Pons (tissue), 1 donor: ENCODE data around the gene PREX1.
"Not testable (repeated sequence)": the region's sequence is repeated elsewhere in the genome, so short reads cannot be mapped to it uniquely, and the experiment has no call there.

ENCODE experiments used
- DNase-seq: peaks from one replicate; pipeline ENCODE4 v3.0.0-alpha.2; 2016; ENCODE audit warnings: low spot score

Gene PREX1

DNA sequence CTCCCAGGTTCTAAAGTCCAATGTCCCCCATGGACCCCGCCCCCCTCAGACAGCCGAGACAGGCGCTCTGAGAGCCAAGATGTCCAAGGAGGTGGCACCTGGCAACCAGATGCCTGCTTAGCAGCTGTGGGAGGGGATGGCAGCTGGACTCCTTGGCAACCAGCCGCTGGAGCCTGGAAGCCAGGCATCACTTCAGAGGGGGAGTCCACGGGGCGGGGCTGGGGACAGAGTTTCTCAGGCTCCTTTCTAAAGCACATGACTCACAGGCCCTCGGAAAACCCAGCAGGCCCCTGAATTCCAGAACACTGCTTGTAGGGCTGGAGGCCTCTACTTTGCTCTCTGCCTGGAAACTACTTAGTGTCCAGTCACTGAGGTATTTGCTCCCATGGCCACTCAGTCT lies 51.5 kb downstream of the PREX1 start:
- no peak for DNase-seq

DNA sequence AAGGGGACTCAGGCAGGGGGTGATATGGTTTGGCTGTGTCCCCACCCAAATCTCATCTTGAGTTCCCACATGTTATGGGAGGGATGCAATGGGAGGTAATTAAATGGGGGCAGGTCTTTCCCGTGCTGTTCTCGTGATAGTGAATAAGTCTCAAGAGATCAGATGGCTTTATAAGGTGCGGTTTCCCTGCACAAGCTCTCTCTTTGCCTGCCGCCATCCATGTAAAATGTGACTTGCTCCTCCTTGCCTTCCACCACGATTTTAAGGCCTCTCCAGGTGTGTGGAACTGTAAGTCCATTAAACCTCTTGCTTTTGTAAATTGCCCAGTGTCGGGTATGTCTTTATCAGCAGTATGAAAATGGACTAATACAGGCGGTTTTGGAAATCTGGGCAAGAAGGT lies 52.3 kb downstream of the PREX1 start:
- not testable (repeated sequence) for DNase-seq

GRCh38 chr20:48774696-48775095 lies 53.1 kb downstream of the PREX1 start:
- DNase-seq: no peak

DNA sequence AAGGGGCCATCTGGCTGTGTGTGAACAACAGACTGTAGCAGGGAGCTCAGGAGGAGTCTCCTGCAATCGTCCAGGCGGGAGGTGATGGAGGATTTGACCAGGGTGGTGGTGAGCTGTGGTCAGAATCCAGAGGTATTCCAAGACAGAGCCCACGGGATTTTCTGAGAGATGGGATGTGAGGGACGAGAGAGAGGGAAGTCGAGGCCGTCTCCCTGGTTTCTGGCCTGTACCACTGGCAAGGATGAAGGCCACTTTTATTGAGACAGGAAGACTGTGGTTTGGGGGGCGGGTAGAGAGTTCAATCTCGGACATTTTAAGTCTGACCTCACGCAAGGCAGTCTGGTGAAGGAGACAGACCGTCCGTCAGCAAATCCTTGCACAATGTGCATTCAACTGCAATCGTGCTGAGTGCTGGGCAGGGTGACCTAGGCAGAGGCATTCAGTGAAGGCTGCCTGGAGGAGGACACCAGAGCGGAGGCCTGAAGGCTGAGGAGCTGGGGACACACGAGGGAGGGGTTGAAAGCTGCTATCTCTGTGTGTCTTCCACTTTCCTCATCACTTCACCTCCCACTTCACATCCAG lies 53.9 kb downstream of the PREX1 start:
- peak; percentile 67 for DNase-seq

- peak; percentile 88 for DNase-seq
These were observed 55.4 kb downstream of the PREX1 start for GRCh38 chr20:48772183-48772976.

DNA sequence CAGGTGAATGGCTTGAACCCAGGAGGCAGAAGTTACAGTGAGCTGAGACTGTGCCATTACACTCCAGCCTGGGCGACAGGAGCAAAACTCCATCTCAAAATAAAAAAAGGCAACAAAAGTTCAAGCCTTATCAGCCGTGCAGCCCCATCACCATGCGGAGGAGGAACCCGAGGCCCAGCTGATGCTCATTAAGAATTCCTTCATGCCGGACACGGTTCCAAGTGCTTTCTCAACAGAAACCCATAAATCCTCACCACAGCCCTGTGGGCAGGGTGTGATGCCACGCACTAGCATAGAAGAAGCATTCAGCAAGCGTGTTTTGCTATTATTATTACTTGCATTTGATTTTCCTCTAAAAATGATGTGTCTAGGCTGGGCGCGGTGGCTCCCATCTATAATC lies 56.3 kb downstream of the PREX1 start:
- no peak for DNase-seq

DNA sequence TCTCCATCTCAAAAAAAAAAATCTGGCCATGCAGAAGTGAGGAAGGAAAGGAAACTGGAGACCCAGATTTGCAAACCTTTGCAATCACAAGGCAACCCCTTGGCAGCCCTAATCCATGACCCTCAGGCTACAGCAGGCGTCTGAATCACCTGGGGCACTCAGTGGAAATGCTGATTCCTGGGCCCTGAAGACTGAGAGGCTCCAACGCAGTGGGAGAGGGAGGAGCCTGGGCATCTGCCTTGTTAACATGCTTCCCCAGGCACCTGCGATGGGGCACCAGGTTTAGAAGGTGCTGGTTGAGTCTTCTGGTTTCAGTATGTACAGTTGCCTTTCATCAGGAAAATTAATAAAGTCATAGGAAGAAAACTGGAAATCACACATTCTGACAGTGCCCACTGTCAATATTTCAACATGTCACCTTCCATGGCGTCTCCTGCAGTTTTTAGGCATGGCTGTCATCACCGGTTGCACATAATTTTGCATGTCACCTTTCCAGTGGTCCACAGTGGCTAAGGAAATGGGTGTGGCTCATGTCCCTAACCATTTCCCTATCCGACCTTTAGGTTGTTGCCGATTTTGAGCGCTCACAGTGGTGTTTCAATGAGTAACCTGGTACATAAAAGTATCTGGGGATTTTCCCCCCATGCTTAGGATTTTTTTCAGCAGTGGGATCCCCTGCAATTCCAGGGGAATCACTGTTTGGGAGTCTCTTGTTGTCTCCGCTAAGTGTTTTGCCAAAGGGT lies 56.9 kb downstream of the PREX1 start:
- no peak for DNase-seq

- no peak for DNase-seq
These were observed 58.5 kb downstream of the PREX1 start for GRCh38 chr20:48769069-48769983.

GRCh38 chr20:48766961-48767960 lies 60.5 kb downstream of the PREX1 start:
- DNase-seq: no peak

DNA sequence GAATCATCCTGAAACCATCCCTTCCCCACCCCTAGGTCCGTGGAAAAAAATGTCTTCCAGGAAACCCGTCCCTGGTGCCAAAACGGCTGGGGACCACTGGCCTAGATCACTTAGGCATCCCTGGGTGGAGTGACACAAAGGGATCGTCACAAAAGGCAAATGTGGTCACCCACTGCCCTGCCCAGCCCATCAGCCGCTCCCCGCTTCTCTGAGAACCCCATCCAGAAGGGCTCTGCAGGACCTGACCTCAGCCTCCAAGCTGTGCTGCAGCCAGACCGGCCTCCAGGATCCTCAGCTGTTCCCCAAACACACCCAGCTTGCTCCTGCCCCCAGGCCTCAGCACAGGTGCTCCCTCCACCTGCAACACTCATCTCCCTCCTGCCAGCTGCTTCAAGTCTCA lies 61.6 kb downstream of the PREX1 start:
- DNase-seq: no peak

- no peak for DNase-seq
These were observed 62.4 kb downstream of the PREX1 start for GRCh38 chr20:48765359-48765758.

GRCh38 chr20:48763216-48763914 lies 64.4 kb downstream of the PREX1 start:
- no peak for DNase-seq

- DNase-seq: no peak
These were observed 65.9 kb downstream of the PREX1 start for GRCh38 chr20:48761874-48762273.

- DNase-seq: no peak
These were observed 66.6 kb downstream of the PREX1 start for GRCh38 chr20:48761023-48761785.

GRCh38 chr20:48760403-48760983 lies 67.3 kb downstream of the PREX1 start:
- DNase-seq: peak; percentile 70

GRCh38 chr20:48759631-48760245 lies 68.1 kb downstream of the PREX1 start:
- no peak for DNase-seq

DNA sequence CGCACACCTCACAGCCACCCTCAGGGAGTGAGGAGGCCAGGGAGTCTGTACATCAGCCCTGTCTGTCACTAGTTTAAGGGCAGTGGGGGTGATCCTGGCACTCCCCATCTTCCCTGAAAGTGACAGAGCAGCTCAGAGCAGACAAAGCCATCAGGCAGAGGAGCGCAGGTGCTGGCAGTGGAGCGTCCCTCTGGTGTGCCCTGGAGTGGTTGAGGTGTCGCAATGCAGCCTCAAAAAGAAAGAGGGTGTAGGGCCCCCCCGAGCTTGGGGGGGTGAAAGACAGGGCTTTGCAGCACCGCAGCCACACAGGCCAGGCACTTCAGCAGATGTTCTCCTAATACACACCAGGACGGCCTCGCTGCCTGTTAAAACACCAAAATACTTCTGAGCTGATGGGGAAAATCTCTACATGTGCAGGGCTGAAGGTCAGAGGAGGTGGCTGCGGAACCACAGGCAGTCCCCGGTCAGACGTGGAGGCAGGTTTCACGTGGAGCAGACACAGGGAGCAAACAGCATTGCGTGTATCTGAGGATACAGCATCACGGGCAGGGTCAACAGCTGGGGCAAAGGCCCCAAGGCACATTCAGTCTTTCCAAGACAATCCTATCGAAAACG lies 69.5 kb downstream of the PREX1 start:
- no peak for DNase-seq

DNA sequence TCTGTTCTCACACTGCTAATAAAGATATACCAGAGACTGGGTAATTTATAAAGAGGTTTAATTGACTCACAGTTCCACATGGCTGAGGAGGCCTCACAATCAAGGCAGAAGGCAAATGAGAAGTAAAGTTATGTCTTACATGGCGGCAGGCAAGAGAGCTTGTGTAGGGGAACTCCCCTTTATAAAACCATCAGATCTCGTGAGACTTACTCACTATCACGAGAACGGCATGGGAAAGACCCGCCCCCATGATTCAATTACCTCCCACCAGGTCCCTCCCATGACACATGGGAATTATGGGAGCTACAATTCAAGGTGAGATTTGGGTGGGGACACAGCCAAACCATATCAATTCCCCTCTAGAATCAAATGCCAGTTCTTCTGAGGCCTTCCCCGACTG lies 71.0 kb downstream of the PREX1 start:
- DNase-seq: not testable (repeated sequence)
